GM18505 (cell line): Measurements from ENCODE around the gene ZNF668.

Source experiments
- ATAC-seq: cut with Tn5 transposase; IDR thresholded peaks from one replicate; pipeline ENCODE4 v1.9.1; 2021; ENCODE audit not compliant: unreplicated experiment
- POLR2A ChIP-seq: IDR thresholded peaks from 4 replicates; pipeline ENCODE4 v1.6.1; 2011; ENCODE audit warnings: borderline replicate concordance; ENCODE audit not compliant: insufficient read depth, insufficient read length; ENCODE audit errors: extremely low read depth

Gene ZNF668

GRCh38 chr16:31071861-31072260 lies 2.2 kb downstream of the ZNF668 start:
- ATAC-seq: no peak

DNA sequence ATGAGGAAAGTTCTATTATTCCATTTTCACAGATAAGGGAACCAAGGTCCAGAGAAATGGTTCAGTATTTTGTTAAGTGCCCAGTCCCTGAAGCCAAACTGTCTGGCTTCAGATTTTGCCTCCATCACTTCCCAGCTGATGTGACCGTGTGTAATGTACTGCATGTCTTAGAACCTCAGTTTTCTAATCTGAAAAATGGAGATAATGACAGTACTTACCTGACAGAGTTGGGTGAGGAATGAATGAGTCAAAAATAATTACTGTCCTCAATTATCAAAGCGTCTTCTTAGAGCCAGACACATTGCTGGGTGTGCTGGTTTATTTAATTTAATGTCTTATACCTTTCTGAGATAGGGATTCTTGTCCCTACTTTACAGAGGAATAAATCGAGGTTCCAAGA lies 6.7 kb downstream of the ZNF668 start:
- ATAC-seq: no peak
- no peak for TF ChIP-seq POLR2A

More at GRCh38 chr16:31071861-31072260, 2.2 kb downstream of the ZNF668 start:
- TF ChIP-seq POLR2A: no peak

DNA sequence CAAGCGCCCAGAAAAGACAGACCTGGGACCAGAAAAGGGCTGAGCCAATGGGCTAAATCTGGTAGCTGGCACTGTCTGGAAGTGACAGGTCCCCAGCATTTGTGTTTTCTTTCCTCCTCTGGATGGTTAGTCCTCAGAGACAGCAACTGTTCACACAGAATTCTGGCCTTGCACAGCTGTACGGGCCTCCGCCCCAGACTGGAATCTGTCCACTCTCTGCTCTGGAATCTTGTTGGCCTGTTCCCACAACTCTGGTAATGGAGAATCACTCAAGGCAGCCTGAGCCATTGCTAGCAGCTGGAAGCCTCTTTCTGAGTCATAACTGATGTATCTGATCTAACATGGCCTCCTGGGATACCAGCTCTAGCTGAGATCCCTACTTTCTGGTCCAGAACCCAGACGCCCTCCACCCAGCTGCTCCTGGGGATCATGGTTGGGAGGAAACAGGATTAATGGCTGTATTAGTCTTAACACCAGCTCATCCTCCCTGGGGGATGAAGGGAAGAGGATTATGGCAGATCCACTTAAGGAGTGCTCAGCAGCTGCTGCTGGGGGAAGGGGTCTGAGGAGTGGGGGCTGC lies 9.1 kb downstream of the ZNF668 start:
- no peak for ATAC-seq
- no peak for TF ChIP-seq POLR2A

GRCh38 chr16:31063843-31064611 lies 10.0 kb downstream of the ZNF668 start:
- ATAC-seq: no peak
- TF ChIP-seq POLR2A: no peak

DNA sequence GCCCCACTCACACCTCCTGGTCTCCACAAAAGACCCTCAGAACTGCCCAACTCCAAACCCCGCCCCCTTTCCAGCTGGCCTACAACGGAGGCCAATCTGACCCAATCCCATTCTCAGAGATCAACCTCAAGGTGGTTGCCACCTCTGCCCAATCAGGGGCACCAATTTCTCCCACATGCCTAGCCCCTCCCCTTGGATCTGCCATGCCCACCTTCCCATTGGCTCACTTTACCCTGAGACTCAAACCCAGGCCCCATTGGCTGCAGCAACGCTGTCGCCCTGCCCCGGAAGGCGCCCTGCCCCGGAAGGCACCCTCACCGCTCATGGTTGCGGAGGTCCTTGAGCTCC lies 10.6 kb downstream of the ZNF668 start:
- TF ChIP-seq POLR2A: no peak
- ATAC-seq: no peak

GRCh38 chr16:31061813-31062440 lies 12.1 kb downstream of the ZNF668 start:
- TF ChIP-seq POLR2A: no peak
- no peak for ATAC-seq

GRCh38 chr16:31061126-31061812 lies 12.8 kb downstream of the ZNF668 start:
- no peak for TF ChIP-seq POLR2A
- ATAC-seq: no peak

GRCh38 chr16:31055613-31056012 lies 18.4 kb downstream of the ZNF668 start:
- no peak for ATAC-seq
- no peak for TF ChIP-seq POLR2A

GRCh38 chr16:31052114-31052513 lies 21.9 kb downstream of the ZNF668 start:
- no peak for ATAC-seq
- no peak for TF ChIP-seq POLR2A

GRCh38 chr16:31050280-31051030 lies 23.6 kb downstream of the ZNF668 start:
- ATAC-seq: no peak
- no peak for TF ChIP-seq POLR2A

DNA sequence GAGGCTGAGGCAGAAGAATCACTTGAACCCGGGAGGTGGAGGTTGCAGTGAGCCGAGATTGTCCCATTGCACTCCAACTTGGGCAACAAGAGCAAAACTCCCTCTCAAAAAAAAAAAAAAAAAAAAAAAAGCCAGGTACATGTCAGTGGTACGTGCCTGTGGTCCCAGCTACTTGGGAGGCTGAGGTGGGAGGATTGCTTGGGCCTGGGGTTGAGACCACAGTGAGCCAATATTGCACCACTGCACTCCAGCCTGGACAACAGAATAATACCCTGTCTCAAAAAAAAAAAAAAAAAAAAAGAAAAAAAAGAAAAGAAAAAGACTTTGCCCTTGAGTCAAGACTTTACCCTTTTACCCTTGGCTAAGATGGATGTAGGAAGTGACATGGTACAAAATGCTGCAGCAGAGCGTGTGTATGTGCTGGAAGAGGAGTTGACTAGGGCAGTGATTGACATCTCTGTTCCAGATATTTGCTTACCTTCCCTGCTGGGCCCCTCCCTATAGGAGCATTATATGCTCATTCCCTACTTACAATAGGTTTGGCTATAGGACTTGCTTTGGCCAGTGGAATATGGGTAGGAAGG lies 30.1 kb downstream of the ZNF668 start:
- no peak for ATAC-seq
- TF ChIP-seq POLR2A: no peak

DNA sequence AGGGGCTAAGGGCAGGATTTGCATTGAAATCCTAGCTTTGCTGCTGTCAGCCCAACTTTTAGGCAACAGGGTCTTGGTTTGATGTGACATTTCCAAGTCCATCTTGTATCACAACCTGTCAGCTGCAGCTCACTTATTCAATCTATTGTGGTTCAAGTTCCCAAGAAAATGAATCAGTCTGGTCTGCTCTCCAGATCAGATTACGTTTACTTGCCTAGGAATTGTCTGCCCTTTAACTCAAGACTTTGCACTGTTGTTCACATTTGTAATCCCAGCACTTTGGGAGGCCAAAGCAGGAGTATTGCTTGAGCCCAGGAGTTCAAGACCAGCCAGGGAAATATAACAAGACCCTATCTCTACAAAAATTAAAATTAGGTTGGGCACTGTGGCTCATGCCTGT lies 30.7 kb downstream of the ZNF668 start:
- TF ChIP-seq POLR2A: no peak

More for the DNA sequence above, 30.7 kb downstream of the ZNF668 start:
- ATAC-seq: no peak
